Fibroblast of mammary gland (primary cell): ENCODE measurements around the gene MAPK8IP3.
"Not testable (repeated sequence)": the region's sequence is repeated elsewhere in the genome, so short reads cannot be mapped to it uniquely, and the experiment has no call there.

Experiments
- DNase-seq: peaks from one replicate; pipeline ENCODE4 v3.0.0-alpha.2; 2010; ENCODE audit warnings: low read depth
- H3K4me3 ChIP-seq: 2 replicates; pipeline ENCODE4 v1.5.1; 2011; ENCODE audit warnings: low read depth, mild to moderate bottlenecking, low read length, moderate library complexity; ENCODE audit not compliant: control insufficient read depth
- TF ChIP-seq, protein P1 (sequence below): conservative IDR thresholded peaks from 2 replicates; pipeline ENCODE4 v1.5.1; 2011; ENCODE audit warnings: low read depth, low read length, inconsistent platforms; ENCODE audit not compliant: control insufficient read depth, insufficient read depth

The MAPK8IP3 gene

DNA sequence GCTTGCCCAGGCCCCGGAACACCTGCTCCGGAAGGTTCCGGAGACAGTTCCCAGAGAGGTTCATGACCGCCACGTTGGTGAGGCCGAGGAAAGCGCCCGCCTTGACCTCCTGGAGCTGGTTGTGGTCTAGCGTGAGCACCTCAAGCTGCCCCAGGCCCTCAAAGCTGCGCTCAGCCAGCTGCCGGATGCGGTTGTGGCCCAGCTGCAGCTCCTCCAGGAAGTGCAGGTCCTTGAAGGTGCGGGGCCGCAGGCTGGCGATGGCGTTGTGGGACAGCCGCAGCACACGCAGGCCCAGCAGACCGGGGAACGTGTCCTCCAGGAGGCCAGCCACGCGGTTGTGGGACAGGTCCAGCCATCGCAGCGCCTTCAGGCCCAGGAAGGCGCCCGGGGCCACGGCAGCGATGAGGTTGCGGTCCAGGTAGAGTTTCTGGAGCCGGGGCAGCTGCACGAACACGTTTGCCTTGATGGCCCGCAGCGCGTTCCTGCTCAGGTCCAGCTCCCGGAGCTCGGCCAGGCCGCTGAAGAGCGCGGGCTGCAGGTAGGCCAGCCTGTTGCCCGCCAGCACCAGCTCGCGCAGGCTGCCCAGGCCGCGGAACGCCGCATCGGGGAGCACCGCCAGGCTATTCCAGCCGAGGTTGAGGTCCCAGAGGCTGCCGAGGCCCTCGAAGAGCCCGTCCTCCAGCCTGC, 85.4 kb downstream of the MAPK8IP3 start:
- no peak for DNase-seq
- no peak overlapping the region for H3K4me3 ChIP-seq
- TF ChIP-seq, protein P1, sequence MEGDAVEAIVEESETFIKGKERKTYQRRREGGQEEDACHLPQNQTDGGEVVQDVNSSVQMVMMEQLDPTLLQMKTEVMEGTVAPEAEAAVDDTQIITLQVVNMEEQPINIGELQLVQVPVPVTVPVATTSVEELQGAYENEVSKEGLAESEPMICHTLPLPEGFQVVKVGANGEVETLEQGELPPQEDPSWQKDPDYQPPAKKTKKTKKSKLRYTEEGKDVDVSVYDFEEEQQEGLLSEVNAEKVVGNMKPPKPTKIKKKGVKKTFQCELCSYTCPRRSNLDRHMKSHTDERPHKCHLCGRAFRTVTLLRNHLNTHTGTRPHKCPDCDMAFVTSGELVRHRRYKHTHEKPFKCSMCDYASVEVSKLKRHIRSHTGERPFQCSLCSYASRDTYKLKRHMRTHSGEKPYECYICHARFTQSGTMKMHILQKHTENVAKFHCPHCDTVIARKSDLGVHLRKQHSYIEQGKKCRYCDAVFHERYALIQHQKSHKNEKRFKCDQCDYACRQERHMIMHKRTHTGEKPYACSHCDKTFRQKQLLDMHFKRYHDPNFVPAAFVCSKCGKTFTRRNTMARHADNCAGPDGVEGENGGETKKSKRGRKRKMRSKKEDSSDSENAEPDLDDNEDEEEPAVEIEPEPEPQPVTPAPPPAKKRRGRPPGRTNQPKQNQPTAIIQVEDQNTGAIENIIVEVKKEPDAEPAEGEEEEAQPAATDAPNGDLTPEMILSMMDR: no peak

DNA sequence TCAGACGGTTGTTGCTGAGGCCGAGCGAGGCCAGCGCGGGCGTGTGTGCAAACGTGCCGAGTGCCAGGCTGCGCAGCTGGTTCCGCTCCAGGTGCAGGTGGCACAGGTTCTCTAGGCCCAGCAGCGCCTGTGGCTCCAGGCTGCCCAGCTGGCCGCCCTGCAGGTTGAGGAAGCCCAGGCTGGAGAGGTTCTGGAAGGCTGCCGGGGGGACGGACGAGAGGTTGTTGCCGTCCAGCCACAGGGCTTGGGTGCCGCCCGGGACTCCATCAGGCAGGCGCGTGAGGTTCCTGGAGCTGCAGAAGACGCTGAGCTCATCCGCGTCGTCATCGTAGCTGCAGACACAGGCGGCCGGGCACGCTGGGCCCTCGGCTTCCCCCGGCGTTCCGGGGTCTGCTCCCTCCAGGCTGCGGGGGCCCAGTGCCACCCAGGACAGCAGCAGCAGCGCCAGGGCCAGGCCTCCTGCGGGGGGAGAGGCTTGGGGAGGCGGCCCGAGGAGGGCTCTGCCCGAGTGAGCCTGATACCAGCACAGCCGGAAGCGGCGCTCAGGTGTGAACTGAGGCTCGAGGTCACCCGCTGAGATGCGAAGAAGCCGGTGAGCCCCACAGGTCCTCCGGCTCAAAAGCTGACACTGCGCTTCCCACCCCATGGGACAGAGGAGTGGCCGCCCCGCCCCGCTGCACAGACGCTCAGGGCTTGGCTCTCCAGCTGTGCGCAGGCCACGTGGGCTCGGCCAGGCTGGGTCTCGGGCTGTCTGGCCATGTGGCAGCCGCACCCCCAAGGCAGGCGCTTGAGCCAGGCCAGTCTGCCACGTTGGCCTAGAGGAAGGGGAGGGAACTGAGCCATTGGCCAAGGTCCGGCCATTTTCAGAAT, 86.2 kb downstream of the MAPK8IP3 start:
- DNase-seq: no peak
- H3K4me3 ChIP-seq: no peak overlapping the region
- TF ChIP-seq, protein P1: no peak

DNA sequence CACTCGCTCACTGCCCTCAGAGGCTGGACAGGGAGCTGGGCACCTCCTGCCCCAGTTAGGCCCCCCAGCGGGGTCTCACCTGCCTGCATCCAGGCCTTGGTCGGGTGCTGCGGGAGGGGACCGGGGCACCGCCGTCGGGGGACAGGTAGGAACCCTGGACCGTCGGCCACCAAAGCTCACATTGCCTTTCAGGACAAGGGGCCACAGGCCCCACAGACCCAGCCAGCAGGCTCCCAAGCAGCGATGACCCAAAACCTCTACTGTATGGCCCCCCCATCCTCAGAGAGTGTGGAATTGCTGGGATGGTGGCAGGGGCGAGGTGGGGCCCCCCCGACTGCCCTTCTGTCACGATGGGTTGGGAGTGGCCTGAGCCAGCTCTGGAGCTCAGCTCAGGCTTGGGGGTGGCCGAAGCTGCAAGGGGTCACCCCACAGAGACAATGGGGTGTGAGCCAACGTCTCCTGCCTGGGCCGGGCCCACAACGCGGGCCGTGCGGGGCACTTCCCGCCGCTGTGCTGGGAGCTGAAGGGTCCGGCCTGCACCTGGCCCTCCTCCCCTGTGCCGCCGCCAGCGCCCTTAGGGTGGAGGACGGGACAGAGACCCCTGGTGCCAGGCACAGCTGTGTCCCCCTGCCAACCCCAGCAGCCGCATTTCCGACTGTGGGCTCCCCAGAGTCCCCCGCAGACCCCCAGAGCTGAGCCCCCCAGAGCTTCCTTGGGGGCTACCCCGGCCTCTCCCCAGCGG, 87.0 kb downstream of the MAPK8IP3 start:
- TF ChIP-seq, protein P1: no peak
- H3K4me3 ChIP-seq: no peak overlapping the region
- DNase-seq: no peak

DNA sequence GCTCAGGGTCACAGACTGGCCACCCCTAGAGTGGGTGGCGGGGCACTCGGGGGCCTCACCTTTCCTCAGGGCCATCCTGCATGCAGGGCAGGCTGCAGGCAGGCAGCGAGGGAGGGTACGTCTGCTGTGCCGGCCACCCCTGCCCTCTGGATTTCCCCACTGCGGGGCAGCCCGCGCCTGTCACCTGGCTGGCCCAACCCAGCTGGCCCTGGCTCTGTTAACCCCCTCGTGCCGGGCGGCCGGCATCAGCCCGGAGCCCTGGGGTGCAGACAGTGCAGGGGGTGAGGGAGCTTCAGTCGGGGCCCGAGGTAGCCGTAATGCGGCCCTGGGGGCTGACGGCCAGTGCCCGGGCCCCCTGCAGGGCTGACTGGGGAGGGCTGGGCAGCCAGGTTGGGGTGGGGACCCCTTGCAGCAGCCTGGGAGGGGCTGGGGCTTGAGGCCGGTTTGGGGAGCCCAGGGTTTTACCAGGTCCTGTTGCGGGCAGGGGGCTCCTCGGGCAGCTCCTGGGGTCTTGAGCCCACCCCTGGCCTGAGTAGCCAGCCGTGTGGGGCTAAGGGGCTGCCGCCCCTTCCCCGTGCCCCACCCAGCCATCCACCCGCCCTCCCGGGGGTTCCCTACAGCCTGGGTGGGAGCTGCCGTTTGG, 87.7 kb downstream of the MAPK8IP3 start, which contains the start of gene IGFALS:
Gene IGFALS (minus strand): TSS at position 128 of the 643 bp plus-strand sequence. CDS start 53 bp downstream, at position 75.
- H3K4me3 ChIP-seq: no peak within 1 kb of the TSS
- TF ChIP-seq, protein P1: no peak
- DNase-seq: no peak

DNA sequence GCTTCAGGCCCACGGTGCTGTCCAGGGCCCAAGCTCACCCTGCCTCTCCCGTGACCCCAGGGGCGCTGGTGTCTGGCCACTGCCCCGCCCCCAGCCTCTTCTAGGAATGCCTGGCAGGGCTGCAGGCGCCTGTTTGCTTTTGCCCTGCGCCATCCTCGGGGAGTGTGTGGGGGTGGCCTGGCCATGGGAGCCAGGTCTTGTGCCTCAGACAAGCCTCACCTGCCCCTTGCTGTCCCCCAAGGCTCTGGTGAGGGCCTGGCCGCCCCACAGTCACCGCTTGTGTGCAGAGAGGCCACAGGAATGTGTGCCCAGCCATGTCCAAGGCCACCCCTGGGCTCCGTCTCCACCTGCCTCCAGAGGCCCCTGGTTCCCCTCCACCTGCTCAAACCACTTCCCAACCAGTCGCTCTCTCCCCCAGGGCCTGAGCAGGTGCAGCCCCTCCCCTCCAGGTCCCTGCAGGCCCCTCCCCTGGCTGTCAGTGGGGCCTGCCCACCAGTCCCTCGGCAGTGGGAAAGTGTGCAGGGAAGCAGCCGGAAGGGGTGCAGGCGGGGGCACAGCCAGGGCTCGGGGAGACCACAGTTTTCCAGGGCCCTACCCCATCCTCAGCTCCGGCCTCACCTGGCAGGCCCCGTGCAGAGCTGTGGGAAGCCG, 88.4 kb downstream of the MAPK8IP3 start:
- DNase-seq: no peak
- TF ChIP-seq, protein P1: no peak
- H3K4me3 ChIP-seq: no peak overlapping the region

DNA sequence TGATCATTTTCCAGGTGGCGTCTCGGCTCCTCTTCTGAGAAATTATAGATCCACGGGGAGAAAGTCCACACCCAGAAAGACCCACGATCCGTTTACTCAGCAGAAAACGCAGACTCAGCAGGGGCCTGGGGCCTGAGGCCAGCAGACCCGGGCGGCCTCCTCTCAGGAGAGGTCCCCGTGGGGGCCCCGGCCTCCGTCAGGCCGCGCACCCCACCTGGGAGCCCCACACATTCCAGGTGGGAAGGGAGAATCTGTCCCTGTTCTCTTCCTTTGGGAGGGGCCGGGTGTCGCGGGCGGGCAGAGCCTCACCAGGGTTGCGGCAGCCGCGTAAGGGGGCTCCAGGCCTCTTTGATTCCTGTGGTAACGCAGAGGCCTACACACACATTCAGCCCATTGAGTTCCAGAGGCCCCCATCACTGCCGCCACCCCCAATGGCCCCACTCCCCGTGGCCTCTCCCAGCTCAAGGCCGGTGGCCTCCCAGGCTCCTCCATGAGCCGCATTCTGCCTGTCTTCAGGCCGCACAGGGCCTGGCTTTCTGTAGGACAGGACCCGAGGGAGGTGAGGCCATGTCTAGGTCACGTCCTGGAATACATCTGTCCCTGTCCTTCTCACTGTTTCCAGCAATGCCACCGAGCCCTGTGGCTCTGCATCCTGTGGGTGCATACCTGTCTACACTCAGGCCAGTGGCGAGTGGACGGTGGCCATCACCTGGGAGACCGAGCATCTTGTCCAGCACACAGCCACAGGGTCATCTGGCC, 89.1 kb downstream of the MAPK8IP3 start:
- no peak overlapping the region for H3K4me3 ChIP-seq
- TF ChIP-seq, protein P1: no peak
- no peak for DNase-seq

DNA sequence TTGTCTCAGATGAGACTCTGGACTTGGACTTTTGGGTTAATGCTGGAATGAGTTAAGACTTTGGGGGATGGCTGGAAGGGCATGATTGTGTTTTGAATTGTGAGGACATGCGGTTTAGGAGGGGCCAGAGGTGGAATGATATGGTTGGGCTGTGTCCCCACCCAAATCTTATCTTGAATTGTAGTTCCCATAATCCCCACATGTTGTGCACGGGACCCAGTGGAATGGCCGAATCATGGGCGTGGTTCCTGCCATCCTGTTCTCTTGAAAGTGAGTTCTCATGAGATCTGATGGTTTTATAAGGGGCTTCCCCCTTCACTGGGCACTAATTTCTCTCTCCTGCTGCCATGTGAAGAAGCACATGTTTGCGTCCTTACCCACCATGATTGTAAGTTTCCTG, 93.3 kb downstream of the MAPK8IP3 start:
- not testable (repeated sequence) for H3K4me3 ChIP-seq, DNase-seq
